IMR-90 (cell line): ENCODE results near the gene DCC.

Experiments used
- CTCF ChIP-seq: conservative IDR thresholded peaks from 2 replicates; pipeline ENCODE4 v1.5.1; 2012; ENCODE audit warnings: mild to moderate bottlenecking, low read depth, low read length, improper control_type of control experiment
- MAFK ChIP-seq: IDR thresholded peaks from 2 replicates; pipeline ENCODE4 v1.6.1; 2012; ENCODE audit warnings: low read depth, low read length, improper control_type of control experiment
- POLR2A ChIP-seq: IDR thresholded peaks from 2 replicates; pipeline ENCODE4 v1.6.1; 2012; ENCODE audit warnings: mild to moderate bottlenecking, low read depth, low read length
- RAD21 ChIP-seq: IDR thresholded peaks from 2 replicates; pipeline ENCODE4 v1.6.1; 2012; ENCODE audit warnings: low read length, improper control_type of control experiment
- RCOR1 ChIP-seq: IDR thresholded peaks from 2 replicates; pipeline ENCODE4 v1.6.1; 2012; ENCODE audit warnings: mild to moderate bottlenecking, low read length, improper control_type of control experiment; ENCODE audit not compliant: insufficient replicate concordance
- USF2 ChIP-seq: fragments of 150-350 bp; IDR thresholded peaks from 2 replicates; pipeline ENCODE4 v1.6.1; 2017; ENCODE audit warnings: mild to moderate bottlenecking, antibody characterized with exemption, low read length, low read depth

- TF ChIP-seq POLR2A (no peak), CTCF (no peak), RCOR1 (no peak), USF2 (no peak), RAD21 (no peak), MAFK (peak; percentile 85)
These were observed 926.9 kb downstream of the DCC start for GRCh38 chr18:53266850-53267249.
